Fibroblast of the aortic adventitia (primary cell): ENCODE measurements around the gene ZFHX3. TPM values are rescaled to one million over a fixed set of nuclear protein-coding genes. Genes with fewer than 3 reads are reported as not detected.

ENCODE experiments used
- DNase-seq: peaks from one replicate; pipeline ENCODE4 v3.0.0-alpha.2; 2010; ENCODE audit warnings: low read depth
- H3K4me3 ChIP-seq: 2 replicates; pipeline ENCODE4 v1.5.1; 2011; ENCODE audit warnings: low read depth, mild to moderate bottlenecking, control low read depth, low read length, moderate library complexity
- CTCF ChIP-seq: IDR thresholded peaks from 2 replicates; pipeline ENCODE4 v1.5.1; 2011; ENCODE audit warnings: mild to moderate bottlenecking, low read length, control low read depth, inconsistent platforms; ENCODE audit not compliant: insufficient read depth
- total RNA-seq: library from RNA; depleted of rRNA; stranded (reverse); fragments of >200 nt; gene quantifications from 2 replicates; pipeline ENCODE4 v1.2.3, GENCODE V29; 2012; ENCODE audit warnings: low replicate concordance

The ZFHX3 gene
- total RNA-seq, 1 donor: 8.1 TPM

GRCh38 chr16:73059779-73060615, 12.1 kb upstream of the ZFHX3 start:
- peak overlapping the region; percentile 77 for H3K4me3 ChIP-seq
- peak; percentile 35 for DNase-seq
- TF ChIP-seq CTCF: no peak

- DNase-seq: peak; percentile 63
- no peak for TF ChIP-seq CTCF
- peak overlapping the region; percentile 77 for H3K4me3 ChIP-seq
Measured at GRCh38 chr16:73058616-73059409, 10.9 kb upstream of the ZFHX3 start.

- no peak for TF ChIP-seq CTCF
- peak overlapping the region; percentile 77 for H3K4me3 ChIP-seq
- peak; percentile 45 for DNase-seq
Measured at GRCh38 chr16:73058221-73058615, 10.3 kb upstream of the ZFHX3 start.

DNA sequence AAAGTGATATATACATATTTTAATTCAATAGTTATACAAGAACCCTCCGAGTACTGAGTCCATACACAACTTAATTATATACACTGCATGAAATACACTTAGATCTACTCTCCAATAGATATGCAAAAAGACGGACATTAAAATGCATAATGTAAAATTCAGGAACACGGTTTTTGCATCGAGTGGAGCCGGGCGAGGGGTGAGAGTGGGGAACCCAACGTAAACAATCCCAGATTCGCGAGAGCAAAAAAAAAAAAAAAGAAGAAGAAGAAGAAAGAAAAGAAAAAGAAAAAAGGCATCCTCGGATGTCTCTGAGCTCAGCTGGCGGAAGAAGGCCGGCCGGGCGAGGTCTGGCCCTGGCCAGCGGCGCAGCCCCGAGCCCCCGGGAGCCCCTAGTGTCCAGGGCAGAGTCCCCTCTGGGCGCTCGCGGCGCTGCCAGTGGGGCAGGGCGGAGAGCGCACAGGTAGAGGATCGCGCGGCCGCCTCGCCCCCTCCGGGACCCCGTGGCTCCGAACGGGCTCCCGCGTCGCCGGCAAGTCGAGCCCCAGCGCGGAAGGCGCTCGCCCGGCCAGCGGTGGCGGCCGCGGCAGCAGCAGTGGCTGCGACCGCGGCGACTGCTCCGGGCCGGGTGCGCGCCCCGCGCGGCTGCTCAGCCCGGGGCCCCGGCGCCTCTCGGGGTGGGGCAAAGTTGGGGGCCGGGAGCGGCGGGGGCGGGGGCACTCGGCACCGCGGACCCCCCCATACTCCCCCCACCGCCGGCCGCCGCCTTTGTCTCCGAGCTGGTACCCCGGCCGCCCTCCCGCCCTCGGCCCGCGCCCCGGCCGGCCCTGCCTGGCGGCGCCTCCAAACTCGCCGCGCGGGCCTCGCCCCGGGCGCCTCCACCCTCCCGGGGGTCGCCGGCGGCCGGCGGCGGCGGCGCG, 9.6 kb upstream of the ZFHX3 start:
- DNase-seq: no peak
- TF ChIP-seq CTCF: no peak
- peak overlapping the region; percentile 77 for H3K4me3 ChIP-seq

- peak; percentile 52 for DNase-seq
- no peak for TF ChIP-seq CTCF
- peak overlapping the region; percentile 77 for H3K4me3 ChIP-seq
Measured at GRCh38 chr16:73056921-73057290, 9.0 kb upstream of the ZFHX3 start.

GRCh38 chr16:73056448-73056847, 8.5 kb upstream of the ZFHX3 start:
- no peak for TF ChIP-seq CTCF
- peak; percentile 29 for DNase-seq
- peak overlapping the region; percentile 77 for H3K4me3 ChIP-seq
